ENCODE results near the gene PSD2. TPM values are rescaled to one million over a fixed set of nuclear protein-coding genes. Genes with fewer than 3 reads are reported as not detected.
A peak's percentile ranks its signal among the peaks of the same experiment; 100 is the strongest.

The PSD2 gene
- 0.12 TPM in 1 of 2 replicates, not detected in the other for total RNA-seq (2014; rRNA removed; shearing (Covaris generic))
- not detected in 2 replicates for polyA plus RNA-seq (2014; cell fraction: nucleus; rRNA removed)

- DNase-seq (ENCODE audit: extremely low read depth, low read depth) = peak; percentile 24
Observed at GRCh38 chr5:139795074-139796001, at the start of gene PSD2. PSD2 (plus strand) TSS chr5:139795808; CDS start chr5:139809441, 13,633 bp downstream.

- DNase-seq (ENCODE audit: extremely low read depth, low read depth) = no peak
Observed at GRCh38 chr5:139746691-139747582, 48.7 kb upstream of the PSD2 start.

- no peak for DNase-seq (ENCODE audit: extremely low read depth, low read depth)
Observed at GRCh38 chr5:139747583-139748504, 47.8 kb upstream of the PSD2 start.

- no peak for DNase-seq (ENCODE audit: extremely low read depth, low read depth)
Observed at GRCh38 chr5:139748505-139748826, 47.1 kb upstream of the PSD2 start.

- no peak for DNase-seq (ENCODE audit: extremely low read depth, low read depth)
Observed at GRCh38 chr5:139749242-139749641, 46.4 kb upstream of the PSD2 start.

GRCh38 chr5:139751236-139751635 is 44.4 kb upstream of the PSD2 start:
- DNase-seq (ENCODE audit: extremely low read depth, low read depth) = no peak

- DNase-seq (ENCODE audit: extremely low read depth, low read depth) = no peak
Observed at GRCh38 chr5:139752506-139753473, 42.8 kb upstream of the PSD2 start.

- no peak for DNase-seq (ENCODE audit: extremely low read depth, low read depth)
Observed at GRCh38 chr5:139755892-139756671, 39.5 kb upstream of the PSD2 start.

GRCh38 chr5:139756971-139757370 is 38.6 kb upstream of the PSD2 start:
- DNase-seq (ENCODE audit: extremely low read depth, low read depth) = no peak

- DNase-seq (ENCODE audit: extremely low read depth, low read depth) = no peak
Observed at GRCh38 chr5:139757727-139758509, 37.7 kb upstream of the PSD2 start.

GRCh38 chr5:139758510-139759075 is 37.0 kb upstream of the PSD2 start:
- DNase-seq (ENCODE audit: extremely low read depth, low read depth) = no peak

GRCh38 chr5:139759219-139759721 is 36.3 kb upstream of the PSD2 start:
- no peak for DNase-seq (ENCODE audit: extremely low read depth, low read depth)

GRCh38 chr5:139760066-139761056 is 35.2 kb upstream of the PSD2 start:
- DNase-seq (ENCODE audit: extremely low read depth, low read depth) = no peak

- DNase-seq (ENCODE audit: extremely low read depth, low read depth) = no peak
Observed at GRCh38 chr5:139761057-139761450, 34.6 kb upstream of the PSD2 start.

GRCh38 chr5:139761501-139761900 is 34.1 kb upstream of the PSD2 start:
- DNase-seq (ENCODE audit: extremely low read depth, low read depth) = no peak

Data from NCI-H460 (cell line).